ENCODE data around the gene MFF.

MFF gene

DNA sequence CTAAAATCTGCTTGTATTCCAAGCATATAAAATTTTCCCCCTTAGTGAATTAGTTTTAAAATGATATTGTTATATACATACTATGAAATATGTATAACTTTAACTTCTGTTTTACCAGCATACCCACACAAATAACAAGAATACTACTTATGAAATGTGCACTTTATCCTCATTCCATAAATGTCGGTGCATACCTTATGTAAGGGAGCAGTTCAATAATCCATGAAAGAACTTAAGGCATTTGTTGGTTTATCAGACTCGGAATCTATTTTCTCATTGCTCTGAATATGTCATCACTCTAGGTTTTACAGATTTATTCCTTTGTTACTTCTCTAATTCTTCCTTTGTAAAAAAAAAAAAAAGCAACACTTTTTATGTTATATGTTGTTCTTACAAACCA lies 12.5 kb upstream of the MFF start:
- TF ChIP-seq CTCF (IDR thresholded peaks at IDR 0.05; ENCODE audit: low read depth, low read length, missing control alignments), result no peak
- DNase-seq (ENCODE audit: extremely low read depth, low read depth), result no peak
- no peak overlapping the region for H3K4me3 ChIP-seq (replicated peaks; ENCODE audit: low read depth, low read length)

DNA sequence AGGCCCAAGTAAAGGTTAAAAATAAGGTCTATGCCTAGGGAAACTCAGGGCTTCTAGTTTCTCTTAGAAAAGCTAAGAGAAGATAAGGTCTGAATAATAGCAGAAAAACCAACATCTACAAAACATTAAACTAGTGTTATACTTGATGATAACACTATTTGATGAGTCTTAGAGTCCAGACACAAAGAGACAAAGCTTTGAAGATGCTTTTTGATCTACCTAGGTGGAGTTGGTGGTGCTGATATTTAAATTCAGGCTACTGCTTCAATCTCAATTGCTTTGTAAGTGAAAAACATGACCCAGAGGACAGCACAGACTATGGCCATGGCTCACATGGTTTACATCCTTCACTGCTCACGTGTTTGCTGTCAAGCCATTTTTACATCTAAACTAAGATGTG lies 11.7 kb upstream of the MFF start:
- DNase-seq (ENCODE audit: extremely low read depth, low read depth), result no peak
- no peak for TF ChIP-seq CTCF (IDR thresholded peaks at IDR 0.05; ENCODE audit: low read depth, low read length, missing control alignments)
- H3K4me3 ChIP-seq (replicated peaks; ENCODE audit: low read depth, low read length), result no peak overlapping the region

GRCh38 chr2:227317834-227318233 lies 7.2 kb upstream of the MFF start:
- no peak for DNase-seq (ENCODE audit: extremely low read depth, low read depth)
- TF ChIP-seq CTCF (IDR thresholded peaks at IDR 0.05; ENCODE audit: low read depth, low read length, missing control alignments), result no peak
- no peak overlapping the region for H3K4me3 ChIP-seq (replicated peaks; ENCODE audit: low read depth, low read length)

DNA sequence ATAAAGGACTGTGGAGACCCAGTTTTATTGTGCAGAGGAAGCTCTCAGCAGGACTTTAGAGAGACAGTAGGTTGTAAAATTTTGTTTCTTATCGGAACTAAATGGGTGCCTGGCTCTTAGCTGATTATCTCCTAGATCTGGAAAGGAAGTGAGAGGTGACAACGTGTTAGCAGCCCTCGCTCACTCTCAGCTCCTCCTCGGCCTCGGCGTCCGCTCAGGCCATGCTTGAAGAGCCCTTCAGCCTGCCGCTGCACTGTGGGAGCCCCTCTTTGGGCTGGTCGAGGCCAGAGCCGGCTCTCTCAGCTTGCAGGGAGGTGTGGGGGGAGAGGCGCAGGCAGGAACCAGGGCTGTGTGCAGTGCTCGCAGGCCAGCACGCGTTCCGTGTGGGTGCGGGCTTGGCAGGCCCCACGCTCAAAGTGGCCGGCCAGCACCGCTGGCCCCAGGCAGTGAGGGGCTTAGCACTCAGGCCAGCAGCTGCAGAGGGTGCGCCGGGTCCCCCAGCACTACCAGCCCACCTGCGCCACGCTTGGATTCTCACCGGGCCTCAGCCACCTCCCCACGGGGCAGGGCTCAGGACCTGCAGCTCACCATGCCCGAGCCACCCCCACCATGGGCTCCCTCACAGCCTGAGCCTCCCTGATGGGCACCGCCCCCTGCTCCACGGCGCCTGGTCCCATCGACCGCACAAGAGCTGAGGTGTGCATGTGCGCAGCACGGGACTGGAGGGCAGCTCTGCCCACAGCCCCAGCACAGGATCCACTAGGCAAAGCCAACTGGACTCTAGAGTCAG lies 4.6 kb upstream of the MFF start:
- no peak overlapping the region for H3K4me3 ChIP-seq (replicated peaks; ENCODE audit: low read depth, low read length)
- no peak for TF ChIP-seq CTCF (IDR thresholded peaks at IDR 0.05; ENCODE audit: low read depth, low read length, missing control alignments)
- DNase-seq (ENCODE audit: extremely low read depth, low read depth), result no peak

DNA sequence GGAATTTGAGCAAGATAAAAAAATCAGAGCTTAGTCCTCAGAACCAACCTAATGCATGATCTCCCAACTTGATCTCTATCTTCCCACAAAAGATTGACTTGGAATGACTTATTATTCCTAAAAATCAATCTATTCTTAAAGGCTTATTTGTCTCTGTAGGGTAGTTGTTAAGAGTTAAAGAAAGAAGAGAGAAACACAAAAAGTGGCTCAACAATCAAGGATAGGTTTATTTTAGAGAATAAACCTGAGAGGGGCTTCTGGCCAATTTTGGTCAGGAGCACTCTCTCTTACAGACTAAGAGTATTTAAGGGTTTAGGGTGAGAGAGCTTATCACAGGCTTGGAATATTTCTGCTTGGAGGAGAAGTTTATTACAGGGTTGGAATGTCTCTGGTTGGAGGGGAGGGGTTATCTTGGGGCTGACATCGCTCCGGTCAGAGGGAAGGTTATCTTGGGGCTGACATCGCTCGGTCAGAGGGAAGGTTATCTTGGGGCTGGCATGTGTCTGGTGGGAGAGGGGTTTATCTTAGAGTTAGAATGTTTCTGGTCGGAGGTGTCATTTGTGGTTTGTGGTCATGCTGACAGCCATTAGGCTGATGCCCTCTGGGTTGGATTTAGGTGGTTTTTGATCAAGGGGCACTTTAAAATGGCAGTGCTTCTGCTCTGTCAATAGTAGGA lies 2.4 kb upstream of the MFF start:
- H3K4me3 ChIP-seq (replicated peaks; ENCODE audit: low read depth, low read length), result no peak overlapping the region
- TF ChIP-seq CTCF (IDR thresholded peaks at IDR 0.05; ENCODE audit: low read depth, low read length, missing control alignments), result no peak
- DNase-seq (ENCODE audit: extremely low read depth, low read depth), result no peak

GRCh38 chr2:227323818-227324217 lies 1.2 kb upstream of the MFF start:
- no peak for DNase-seq (ENCODE audit: extremely low read depth, low read depth)
- no peak for TF ChIP-seq CTCF (IDR thresholded peaks at IDR 0.05; ENCODE audit: low read depth, low read length, missing control alignments)
- no peak overlapping the region for H3K4me3 ChIP-seq (replicated peaks; ENCODE audit: low read depth, low read length)

All from HFF-Myc (cell line).